K562 (cell line): Measurements from ENCODE around the gene C1orf50. TPM values are rescaled to one million over a fixed set of nuclear protein-coding genes. Genes with fewer than 3 reads are reported as not detected.
A peak's percentile ranks its signal among the peaks of the same experiment; 100 is the strongest.

Experiments used
- ATF7 ChIP-seq: fragments of 450-650 bp; IDR thresholded peaks from 2 replicates; pipeline ENCODE4 v1.7.1; 2014; ENCODE audit warnings: mild to moderate bottlenecking, moderate library complexity
- CTBP1 ChIP-seq: fragments of 450-650 bp; IDR thresholded peaks from 2 replicates; pipeline ENCODE4 v1.6.1; 2016; ENCODE audit warnings: borderline replicate concordance
- ELF4 ChIP-seq: fragments of 450-650 bp; formaldehyde crosslinking; IDR thresholded peaks from 2 replicates; pipeline ENCODE4 v1.4.0; 2022; ENCODE audit warnings: missing genetic modification characterization
- ETV6 ChIP-seq, 3 experiments: fragments of 150-350 bp in 1 of 3; sonication (generic) in 1 of 3; formaldehyde crosslinking in 1 of 3; IDR thresholded peaks; 2 replicates each; pipeline versions ENCODE4 v1.6.1 to v1.8.0; 2014 to 2022; ENCODE audit warnings: borderline replicate concordance in 2 of 3, low read depth in 2 of 3, antibody characterized with exemption in 1 of 3, low read length in 1 of 3, mild to moderate bottlenecking in 1 of 3, missing genetic modification reagents in 1 of 3
- HCFC1 ChIP-seq: IDR thresholded peaks from 2 replicates; pipeline ENCODE4 v1.6.1; 2012; ENCODE audit warnings: low read depth, low read length, improper control_type of control experiment
- HEY1 ChIP-seq: fragments of 250-450 bp; sonication (Bioruptor Pico); IDR thresholded peaks from 2 replicates; pipeline ENCODE4 v1.5.0; 2020; ENCODE audit warnings: mild to moderate bottlenecking, moderate library complexity, borderline replicate concordance
- JUND ChIP-seq, 2 experiments: IDR thresholded peaks; 2 replicates in 1 of 2; 3 replicates in 1 of 2; pipeline ENCODE4 v1.6.1; 2011; ENCODE audit warnings: borderline replicate concordance in 2 of 2, low read depth in 2 of 2, low read length in 2 of 2, improper control_type of control experiment in 1 of 2, missing biosample characterization in 1 of 2, missing genetic modification characterization in 1 of 2, missing genetic modification reagents in 1 of 2
- MIER1 ChIP-seq: fragments of 450-650 bp; IDR thresholded peaks from 2 replicates; pipeline ENCODE4 v1.6.1; 2016; ENCODE audit warnings: antibody characterized with exemption, mild to moderate bottlenecking, low read depth
- NFATC3 ChIP-seq: fragments of 450-650 bp; IDR thresholded peaks from 2 replicates; pipeline ENCODE4 v1.6.1; 2017; ENCODE audit warnings: mild to moderate bottlenecking
- SLC30A9 ChIP-seq: fragments of 250-450 bp; sonication (Bioruptor Pico); IDR thresholded peaks from 2 replicates; pipeline ENCODE4 v1.8.0; 2022; ENCODE audit warnings: mild to moderate bottlenecking, moderate library complexity
- TAF1 ChIP-seq: IDR thresholded peaks from 2 replicates; pipeline ENCODE4 v1.6.1; 2011; ENCODE audit warnings: mild to moderate bottlenecking, low read length, moderate library complexity; ENCODE audit not compliant: insufficient read depth, control insufficient read depth, severe bottlenecking; ENCODE audit errors: extremely low read depth
- TCF7L2 ChIP-seq: fragments of 150-350 bp; IDR thresholded peaks from 2 replicates; pipeline ENCODE4 v1.6.1; 2016; ENCODE audit warnings: low read depth, mild to moderate bottlenecking, low read length, moderate library complexity
- TEAD2 ChIP-seq: fragments of 450-650 bp; IDR thresholded peaks from 2 replicates; pipeline ENCODE4 v1.6.1; 2016; ENCODE audit warnings: missing genetic modification characterization, control low read depth, missing compliant biosample characterization
- ZBTB7A ChIP-seq: IDR thresholded peaks from 2 replicates; pipeline ENCODE4 v1.6.1; 2011; ENCODE audit warnings: low read depth, mild to moderate bottlenecking, low read length, moderate library complexity, borderline replicate concordance; ENCODE audit not compliant: control insufficient read depth
- ZNF212 ChIP-seq: fragments of 450-650 bp; formaldehyde crosslinking; IDR thresholded peaks from 2 replicates; pipeline ENCODE4 v1.4.0; 2020; ENCODE audit warnings: mild to moderate bottlenecking
- ZNF41 ChIP-seq: fragments of 250-450 bp; sonication (Bioruptor Pico); conservative IDR thresholded peaks from 2 replicates; pipeline ENCODE4 v1.4.0; 2020; ENCODE audit warnings: mild to moderate bottlenecking
- polyA plus RNA-seq, 8 experiments: library from polyadenylated mRNA; depleted of rRNA in 4 of 8; stranded (reverse) in 5 of 8; unstranded in 3 of 8; fragments of >200 nt; fragmentation: Nextera tagmentation in 2 of 8; fragmentation: Illumina TruSeq in 1 of 8; extraction: Ambion mirVana in 2 of 8; extraction: Trizol in 1 of 8; gene quantifications; 2 replicates each; pipeline versions ENCODE4 v1.2.1 to v1.2.3, GENCODE V29; 2011 to 2014; ENCODE audit warnings: inconsistent platforms in 1 of 8, missing spikeins in 1 of 8
- total RNA-seq, 7 experiments: library from RNA; depleted of rRNA in 6 of 7; stranded (reverse); fragments of >200 nt in 6 of 7; fragmentation: Illumina TruSeq in 2 of 7; extraction: Trizol in 2 of 7; gene quantifications; 2 replicates each; pipeline versions ENCODE4 v1.2.1 to v1.2.3, GENCODE V29; 2011 to 2021; ENCODE audit warnings: low replicate concordance in 1 of 7
- TF ChIP-seq, protein P1 (sequence below): fragments of 150-350 bp; conservative IDR thresholded peaks from 2 replicates; pipeline ENCODE4 v1.6.1; 2014; ENCODE audit warnings: low read length
- TF ChIP-seq, protein P2 (sequence below): sonication (generic); formaldehyde crosslinking; IDR thresholded peaks from 2 replicates; pipeline ENCODE4 v1.8.1; 2023; ENCODE audit warnings: mild to moderate bottlenecking, missing genetic modification reagents
- TF ChIP-seq, protein P3 (sequence below): fragments of 450-650 bp; IDR thresholded peaks from 2 replicates; pipeline ENCODE4 v1.6.1; 2016; ENCODE audit warnings: mild to moderate bottlenecking

Gene C1orf50
- total and polyA plus RNA-seq, 9 of the 15 experiments (the other 6 are each of a cell fraction or from before 2014, with no cell fraction given), result 0.55 to 13.9 (median 5.2) TPM

DNA sequence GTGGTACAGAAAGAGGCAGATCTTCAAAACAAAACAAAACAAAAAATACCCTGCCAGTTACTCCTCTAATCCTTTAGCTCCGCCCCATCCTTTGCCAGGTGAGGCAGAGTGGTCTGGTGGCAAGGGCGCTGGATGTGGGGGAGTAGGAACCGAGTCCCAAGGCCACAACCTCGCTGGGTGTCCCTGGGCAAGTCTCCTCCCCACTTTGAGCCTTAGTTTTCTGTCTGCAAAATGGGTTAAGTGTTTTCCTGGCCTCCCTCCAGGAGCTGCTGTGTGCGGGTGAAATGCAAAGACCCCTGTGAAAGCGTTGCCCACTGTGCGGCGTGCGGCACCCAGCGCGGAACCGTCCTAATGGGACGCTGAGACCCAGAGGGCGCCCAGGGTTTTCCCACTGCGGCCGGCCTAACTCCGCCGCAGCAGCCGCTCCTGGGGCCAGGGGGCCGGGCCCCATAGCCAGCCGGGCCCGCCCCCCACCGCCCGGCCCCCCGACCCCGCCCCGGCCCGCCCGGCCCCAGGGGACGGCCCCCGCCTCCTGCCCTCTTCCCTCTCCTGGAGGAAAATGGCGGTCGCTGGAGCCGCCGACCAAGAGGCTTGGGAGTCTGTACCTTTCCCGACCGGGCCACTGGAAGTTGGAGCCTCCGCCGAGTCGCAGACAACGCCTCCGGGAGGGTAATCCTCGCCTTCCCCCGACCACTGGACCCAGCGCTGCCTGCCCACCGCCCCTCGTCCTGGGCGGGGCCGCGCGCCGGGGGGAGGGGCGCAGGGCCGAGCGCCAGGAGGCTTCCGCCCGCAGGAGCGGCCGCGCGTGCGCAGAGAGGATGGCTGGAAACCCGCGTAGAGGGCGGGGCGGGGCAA is 49.8 kb downstream of the C1orf50 start, which contains the start of the genes ERMAP and SVBP (continued):
- TF ChIP-seq ETV6 (IDR thresholded peaks at IDR 0.05; ENCODE audit: borderline replicate concordance in 1 of 2, low read depth in 2 of 2, low read length in 1 of 2) (no peak), ETV6 (CRISPR knock-in tag; IDR thresholded peaks at IDR 0.05; ENCODE audit: borderline replicate concordance) (no peak), ZNF212 (CRISPR knock-in tag) (no peak), ZNF41 (CRISPR knock-in tag) (0 out of 2 replicates have a peak, but pooled peaks have one; percentile 21), SLC30A9 (no peak), ELF4 (0 out of 2 replicates have a peak, but pooled peaks have one; percentile 61), HEY1 (CRISPR knock-in tag) (peak; percentile 14; the same call in 1 of the 2 replicates), HCFC1 (peak; percentile 56), JUND (IDR thresholded peaks at IDR 0.05; ENCODE audit: borderline replicate concordance, low read depth, low read length) (peak; percentile 31; the same call in 1 of the 2 replicates), JUND (tag; IDR thresholded peaks at IDR 0.05; ENCODE audit: borderline replicate concordance, low read depth, low read length) (no peak), TCF7L2 (no peak), ZBTB7A (peak; percentile 78), NFATC3 (no peak), CTBP1 (peak; percentile 60; the same call in 1 of the 2 replicates), TAF1 (peak; percentile 81), ATF7 (peak; percentile 66; the same call in 1 of the 2 replicates), TEAD2 (tag) (no peak), MIER1 (no peak)
- TF ChIP-seq, protein P1, sequence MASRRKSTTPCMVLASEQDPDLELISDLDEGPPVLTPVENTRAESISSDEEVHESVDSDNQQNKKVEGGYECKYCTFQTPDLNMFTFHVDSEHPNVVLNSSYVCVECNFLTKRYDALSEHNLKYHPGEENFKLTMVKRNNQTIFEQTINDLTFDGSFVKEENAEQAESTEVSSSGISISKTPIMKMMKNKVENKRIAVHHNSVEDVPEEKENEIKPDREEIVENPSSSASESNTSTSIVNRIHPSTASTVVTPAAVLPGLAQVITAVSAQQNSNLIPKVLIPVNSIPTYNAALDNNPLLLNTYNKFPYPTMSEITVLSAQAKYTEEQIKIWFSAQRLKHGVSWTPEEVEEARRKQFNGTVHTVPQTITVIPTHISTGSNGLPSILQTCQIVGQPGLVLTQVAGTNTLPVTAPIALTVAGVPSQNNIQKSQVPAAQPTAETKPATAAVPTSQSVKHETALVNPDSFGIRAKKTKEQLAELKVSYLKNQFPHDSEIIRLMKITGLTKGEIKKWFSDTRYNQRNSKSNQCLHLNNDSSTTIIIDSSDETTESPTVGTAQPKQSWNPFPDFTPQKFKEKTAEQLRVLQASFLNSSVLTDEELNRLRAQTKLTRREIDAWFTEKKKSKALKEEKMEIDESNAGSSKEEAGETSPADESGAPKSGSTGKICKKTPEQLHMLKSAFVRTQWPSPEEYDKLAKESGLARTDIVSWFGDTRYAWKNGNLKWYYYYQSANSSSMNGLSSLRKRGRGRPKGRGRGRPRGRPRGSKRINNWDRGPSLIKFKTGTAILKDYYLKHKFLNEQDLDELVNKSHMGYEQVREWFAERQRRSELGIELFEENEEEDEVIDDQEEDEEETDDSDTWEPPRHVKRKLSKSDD, result 0 out of 2 replicates have a peak, but pooled peaks have one; percentile 37
- TF ChIP-seq, protein P2, sequence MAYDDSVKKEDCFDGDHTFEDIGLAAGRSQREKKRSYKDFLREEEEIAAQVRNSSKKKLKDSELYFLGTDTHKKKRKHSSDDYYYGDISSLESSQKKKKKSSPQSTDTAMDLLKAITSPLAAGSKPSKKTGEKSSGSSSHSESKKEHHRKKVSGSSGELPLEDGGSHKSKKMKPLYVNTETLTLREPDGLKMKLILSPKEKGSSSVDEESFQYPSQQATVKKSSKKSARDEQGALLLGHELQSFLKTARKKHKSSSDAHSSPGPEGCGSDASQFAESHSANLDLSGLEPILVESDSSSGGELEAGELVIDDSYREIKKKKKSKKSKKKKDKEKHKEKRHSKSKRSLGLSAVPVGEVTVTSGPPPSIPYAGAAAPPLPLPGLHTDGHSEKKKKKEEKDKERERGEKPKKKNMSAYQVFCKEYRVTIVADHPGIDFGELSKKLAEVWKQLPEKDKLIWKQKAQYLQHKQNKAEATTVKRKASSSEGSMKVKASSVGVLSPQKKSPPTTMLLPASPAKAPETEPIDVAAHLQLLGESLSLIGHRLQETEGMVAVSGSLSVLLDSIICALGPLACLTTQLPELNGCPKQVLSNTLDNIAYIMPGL, result 0 out of 2 replicates have a peak, but pooled peaks have one; percentile 12
- TF ChIP-seq, protein P3, sequence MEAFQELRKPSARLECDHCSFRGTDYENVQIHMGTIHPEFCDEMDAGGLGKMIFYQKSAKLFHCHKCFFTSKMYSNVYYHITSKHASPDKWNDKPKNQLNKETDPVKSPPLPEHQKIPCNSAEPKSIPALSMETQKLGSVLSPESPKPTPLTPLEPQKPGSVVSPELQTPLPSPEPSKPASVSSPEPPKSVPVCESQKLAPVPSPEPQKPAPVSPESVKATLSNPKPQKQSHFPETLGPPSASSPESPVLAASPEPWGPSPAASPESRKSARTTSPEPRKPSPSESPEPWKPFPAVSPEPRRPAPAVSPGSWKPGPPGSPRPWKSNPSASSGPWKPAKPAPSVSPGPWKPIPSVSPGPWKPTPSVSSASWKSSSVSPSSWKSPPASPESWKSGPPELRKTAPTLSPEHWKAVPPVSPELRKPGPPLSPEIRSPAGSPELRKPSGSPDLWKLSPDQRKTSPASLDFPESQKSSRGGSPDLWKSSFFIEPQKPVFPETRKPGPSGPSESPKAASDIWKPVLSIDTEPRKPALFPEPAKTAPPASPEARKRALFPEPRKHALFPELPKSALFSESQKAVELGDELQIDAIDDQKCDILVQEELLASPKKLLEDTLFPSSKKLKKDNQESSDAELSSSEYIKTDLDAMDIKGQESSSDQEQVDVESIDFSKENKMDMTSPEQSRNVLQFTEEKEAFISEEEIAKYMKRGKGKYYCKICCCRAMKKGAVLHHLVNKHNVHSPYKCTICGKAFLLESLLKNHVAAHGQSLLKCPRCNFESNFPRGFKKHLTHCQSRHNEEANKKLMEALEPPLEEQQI, result no peak
